ENCODE results near the gene ELAVL3.
"Not testable (repeated sequence)": the region's sequence is repeated elsewhere in the genome, so short reads cannot be mapped to it uniquely, and the experiment has no call there.

ELAVL3 gene

GRCh38 chr19:11406703-11407236, 74.1 kb downstream of the ELAVL3 start:
- not testable (repeated sequence) for DNase-seq (ENCODE audit: low spot score)

- DNase-seq (ENCODE audit: low spot score) = no peak
Measured at GRCh38 chr19:11405846-11406643, 74.8 kb downstream of the ELAVL3 start.

- no peak for DNase-seq (ENCODE audit: low spot score)
Measured at GRCh38 chr19:11404588-11405222, 76.1 kb downstream of the ELAVL3 start.

- DNase-seq (ENCODE audit: low spot score) = no peak
Measured at GRCh38 chr19:11401808-11402543, 78.9 kb downstream of the ELAVL3 start.
